Measurements from ENCODE around the gene IFNGR2. TPM values are rescaled to one million over a fixed set of nuclear protein-coding genes. Genes with fewer than 3 reads are reported as not detected.
"Not testable (repeated sequence)": the region's sequence is repeated elsewhere in the genome, so short reads cannot be mapped to it uniquely, and the experiment has no call there.

The IFNGR2 gene
- total RNA-seq, 1 donor from 2014 or later: 63.0 TPM

GRCh38 chr21:33375101-33375644 lies 28.0 kb upstream of the IFNGR2 start:
- Mint-ChIP-seq H3K27ac (no peak overlapping the region), H3K27me3 (peaks cover 3% of the 10 kb centered on the region), H3K4me3 (ENCODE audit: low read depth) (no peak overlapping the region), H3K36me3 (ENCODE audit: insufficient read depth) (no peaks in the 10 kb centered on the region), H3K9me3 (ENCODE audit: low read depth) (no peaks in the 10 kb centered on the region), H3K4me1 (ENCODE audit: low read depth) (no peaks in the 10 kb centered on the region)
- no peak for TF ChIP-seq CTCF (IDR thresholded peaks at IDR 0.05; ENCODE audit: unreplicated experiment)
- no peak for DNase-seq (ENCODE audit: low spot score, unreplicated experiment)

GRCh38 chr21:33377221-33377920 lies 25.8 kb upstream of the IFNGR2 start:
- Mint-ChIP-seq H3K4me3 (ENCODE audit: low read depth) (no peak overlapping the region), H3K4me1 (ENCODE audit: low read depth) (no peaks in the 10 kb centered on the region), H3K27ac (no peak overlapping the region), H3K27me3 (peaks cover 3% of the 10 kb centered on the region), H3K9me3 (ENCODE audit: low read depth) (no peaks in the 10 kb centered on the region), H3K36me3 (ENCODE audit: insufficient read depth) (no peaks in the 10 kb centered on the region)
- TF ChIP-seq CTCF (IDR thresholded peaks at IDR 0.05; ENCODE audit: unreplicated experiment): no peak
- DNase-seq (ENCODE audit: low spot score, unreplicated experiment): no peak

GRCh38 chr21:33378081-33378480 lies 25.1 kb upstream of the IFNGR2 start:
- H3K27me3 Mint-ChIP-seq: peaks cover 3% of the 10 kb centered on the region
- H3K4me1 Mint-ChIP-seq (ENCODE audit: low read depth): no peaks in the 10 kb centered on the region
- no peak overlapping the region for H3K4me3 Mint-ChIP-seq (ENCODE audit: low read depth)
- no peaks in the 10 kb centered on the region for H3K9me3 Mint-ChIP-seq (ENCODE audit: low read depth)
- TF ChIP-seq CTCF (IDR thresholded peaks at IDR 0.05; ENCODE audit: unreplicated experiment): no peak
- H3K36me3 Mint-ChIP-seq (ENCODE audit: insufficient read depth): no peaks in the 10 kb centered on the region
- DNase-seq (ENCODE audit: low spot score, unreplicated experiment): no peak
- H3K27ac Mint-ChIP-seq: no peak overlapping the region

GRCh38 chr21:33379934-33380333 lies 23.3 kb upstream of the IFNGR2 start:
- not testable (repeated sequence) for H3K9me3 Mint-ChIP-seq (ENCODE audit: low read depth); DNase-seq (ENCODE audit: low spot score, unreplicated experiment); H3K27me3 Mint-ChIP-seq; H3K4me1 Mint-ChIP-seq (ENCODE audit: low read depth); H3K36me3 Mint-ChIP-seq (ENCODE audit: insufficient read depth); H3K27ac Mint-ChIP-seq; H3K4me3 Mint-ChIP-seq (ENCODE audit: low read depth)

GRCh38 chr21:33380483-33380998 lies 22.7 kb upstream of the IFNGR2 start:
- H3K27ac Mint-ChIP-seq: no peak overlapping the region
- no peaks in the 10 kb centered on the region for H3K4me1 Mint-ChIP-seq (ENCODE audit: low read depth)
- no peak overlapping the region for H3K4me3 Mint-ChIP-seq (ENCODE audit: low read depth)
- H3K36me3 Mint-ChIP-seq (ENCODE audit: insufficient read depth): no peaks in the 10 kb centered on the region
- H3K9me3 Mint-ChIP-seq (ENCODE audit: low read depth): no peaks in the 10 kb centered on the region
- peaks cover 3% of the 10 kb centered on the region for H3K27me3 Mint-ChIP-seq
- TF ChIP-seq CTCF (IDR thresholded peaks at IDR 0.05; ENCODE audit: unreplicated experiment): no peak
- no peak for DNase-seq (ENCODE audit: low spot score, unreplicated experiment)

GRCh38 chr21:33381381-33381780 lies 21.8 kb upstream of the IFNGR2 start:
- not testable (repeated sequence) for H3K27me3 Mint-ChIP-seq; H3K4me1 Mint-ChIP-seq (ENCODE audit: low read depth); H3K36me3 Mint-ChIP-seq (ENCODE audit: insufficient read depth); H3K27ac Mint-ChIP-seq; H3K4me3 Mint-ChIP-seq (ENCODE audit: low read depth); H3K9me3 Mint-ChIP-seq (ENCODE audit: low read depth); DNase-seq (ENCODE audit: low spot score, unreplicated experiment)
